GM12878 (cell line): ENCODE measurements around the gene ZNF418. TPM values are rescaled to one million over a fixed set of nuclear protein-coding genes. Genes with fewer than 3 reads are reported as not detected.

Source experiments
- ATAC-seq: fragments of 200-7000 bp; cut with Tn5 transposase; 3 replicates; pipeline ENCODE4 v1.9.1; 2020; ENCODE audit warnings: mild to moderate bottlenecking, moderate library complexity
- BruUV-seq: library from RNA; stranded (reverse); fragments of 400-500 nt; replicated peaks from 2 replicates; lab custom pipeline; 2021; lab: Mats Ljungman, UMichigan
- CTCF ChIA-PET: fragments of 300-600 bp; sonication (Branson Sonifier 250); formaldehyde crosslinking; extraction: SDS; loops from one replicate; lab custom pipeline; 2021; ENCODE audit warnings: inconsistent platforms; lab: Yijun Ruan, JAX
- POLR2A ChIA-PET: fragments of 350-600 bp; formaldehyde crosslinking; extraction: SDS; loops from one replicate; lab custom pipeline; 2021; ENCODE audit warnings: inconsistent platforms; lab: Charles Lee
- RAD21 ChIA-PET: fragments of 300-600 bp; sonication (Branson Sonifier 250); formaldehyde crosslinking; loops from one replicate; lab custom pipeline; 2023; ENCODE audit warnings: antibody characterized with exemption; ENCODE audit not compliant: unreplicated experiment; lab: Charles Lee
- SMC1A ChIA-PET: fragments of 300-600 bp; sonication (Branson Sonifier 250); formaldehyde crosslinking; loops from one replicate; lab custom pipeline; 2023; ENCODE audit not compliant: unreplicated experiment, uncharacterized antibody; lab: Charles Lee
- DNase-seq: peaks from one replicate; pipeline ENCODE4 v3.0.0-alpha.2; 2011; ENCODE audit warnings: low read depth, low spot score
- FAIRE-seq: peaks from 3 replicates; lab custom pipeline; 2011; peaks lifted over from hg19 to GRCh38; lab: Jason Lieb, UNC
- H2AFZ ChIP-seq: 2 replicates; pipeline ENCODE4 v1.6.0; 2011; ENCODE audit warnings: low read depth, low read length, control low read depth; ENCODE audit not compliant: control insufficient read depth
- H3K27ac ChIP-seq: 2 replicates; pipeline ENCODE4 v1.5.1; 2011; ENCODE audit warnings: control low read depth; ENCODE audit not compliant: control insufficient read depth, insufficient read depth
- H3K27me3 ChIP-seq, 2 experiments: replicated peaks in 1 of 2; 2 replicates each; pipeline versions ENCODE4 v1.6.0 to v1.6.1; 2011; ENCODE audit warnings: low read length in 1 of 2; ENCODE audit not compliant: control insufficient read depth in 2 of 2, insufficient read depth in 2 of 2
- H3K36me3 ChIP-seq, 2 experiments: 2 replicates each; pipeline ENCODE4 v1.5.1; 2011; ENCODE audit warnings: low read length in 1 of 2; ENCODE audit not compliant: control insufficient read depth in 2 of 2, insufficient read depth in 2 of 2
- H3K4me1 ChIP-seq: 2 replicates; pipeline ENCODE4 v1.6.1; 2011; ENCODE audit warnings: mild to moderate bottlenecking, low read length, moderate library complexity, mixed read lengths; ENCODE audit not compliant: control insufficient read depth, insufficient read depth
- H3K4me2 ChIP-seq: 2 replicates; pipeline ENCODE4 v1.6.0; 2011; ENCODE audit warnings: control low read depth; ENCODE audit not compliant: control insufficient read depth, insufficient read depth
- H3K4me3 ChIP-seq: fragments of 200-600 bp; sonication (generic); 2 replicates; pipeline ENCODE4 v1.5.1; 2016
- H3K79me2 ChIP-seq: 2 replicates; pipeline ENCODE4 v1.6.0; 2011; ENCODE audit warnings: low read length; ENCODE audit not compliant: control insufficient read depth, insufficient read depth
- H3K9ac ChIP-seq: 2 replicates; pipeline ENCODE4 v1.8.0; 2011; ENCODE audit warnings: low read length, control low read depth, mixed read lengths; ENCODE audit not compliant: control insufficient read depth, insufficient read depth
- H3K9me3 ChIP-seq: replicated peaks from 3 replicates; pipeline ENCODE4 v1.5.1; 2011; ENCODE audit warnings: mild to moderate bottlenecking, low read length; ENCODE audit not compliant: control insufficient read depth, insufficient read depth
- H4K20me1 ChIP-seq: 2 replicates; pipeline ENCODE4 v1.6.0; 2011; ENCODE audit not compliant: control insufficient read depth, insufficient read depth
- CREB1 ChIP-seq: IDR thresholded peaks from 2 replicates; pipeline ENCODE4 v1.6.1; 2012; ENCODE audit warnings: low read depth, mild to moderate bottlenecking, inconsistent platforms
- EED ChIP-seq: sonication (generic); IDR thresholded peaks from 2 replicates; pipeline ENCODE4 v1.6.1; 2016; ENCODE audit warnings: antibody characterized with exemption, low read depth
- HCFC1 ChIP-seq: fragments of 150-350 bp; IDR thresholded peaks from 2 replicates; pipeline ENCODE4 v1.6.1; 2014; ENCODE audit warnings: low read length
- JUND ChIP-seq: IDR thresholded peaks from 2 replicates; pipeline ENCODE4 v1.6.1; 2012; ENCODE audit warnings: low read depth, mild to moderate bottlenecking, low read length, improper control_type of control experiment, moderate library complexity
- MLLT1 ChIP-seq: fragments of 450-650 bp; IDR thresholded peaks from 2 replicates; pipeline ENCODE4 v1.6.1; 2016; ENCODE audit warnings: mild to moderate bottlenecking
- MYB ChIP-seq: fragments of 150-350 bp; IDR thresholded peaks from 2 replicates; pipeline ENCODE4 v1.6.1; 2014; ENCODE audit warnings: mild to moderate bottlenecking, low read depth, low read length, borderline replicate concordance
- MYC ChIP-seq: IDR thresholded peaks from 2 replicates; pipeline ENCODE4 v1.6.1; 2011; ENCODE audit warnings: mild to moderate bottlenecking, low read length, moderate library complexity, inconsistent platforms; ENCODE audit not compliant: insufficient read depth, insufficient replicate concordance, insufficient read length, severe bottlenecking
- NBN ChIP-seq: fragments of 450-650 bp; IDR thresholded peaks from 2 replicates; pipeline ENCODE4 v1.6.1; 2016
- NR2C1 ChIP-seq: fragments of 450-650 bp; IDR thresholded peaks from 2 replicates; pipeline ENCODE4 v1.6.1; 2017; ENCODE audit warnings: antibody characterized with exemption, mild to moderate bottlenecking, moderate library complexity
- NR2C2 ChIP-seq: IDR thresholded peaks from 2 replicates; pipeline ENCODE4 v1.6.1; 2011; ENCODE audit warnings: borderline replicate concordance, low read depth; ENCODE audit not compliant: control insufficient read depth, insufficient read length
- POLR2AphosphoS5 ChIP-seq: IDR thresholded peaks from 2 replicates; pipeline ENCODE4 v1.6.1; 2011; ENCODE audit warnings: mild to moderate bottlenecking, low read length, inconsistent platforms
- RCOR1 ChIP-seq: conservative IDR thresholded peaks from 2 replicates; pipeline ENCODE4 v1.6.1; 2012; ENCODE audit warnings: low read depth, low read length, improper control_type of control experiment
- TCF7 ChIP-seq: IDR thresholded peaks from 2 replicates; pipeline ENCODE4 v1.6.1; 2014; ENCODE audit warnings: antibody characterized with exemption, borderline replicate concordance
- YY1 ChIP-seq: IDR thresholded peaks from 2 replicates; pipeline ENCODE4 v1.6.1; 2011; ENCODE audit warnings: low read depth, mild to moderate bottlenecking, low read length
- WGBS: methylation state at CpG from one replicate; pipeline ENCODE4 v1.1.6; 2016; ENCODE audit warnings: low lambda C conversion rate; ENCODE audit not compliant: insufficient replicate concordance, insufficient coverage; ENCODE audit errors: missing lambda C conversion rate; 5-methylcytosine and 5-hydroxymethylcytosine counted together
- in situ Hi-C: fragments of 300-500 bp; cut with MboI; formaldehyde crosslinking; loops from 9 replicates; pipeline ENCODE4 v1.14.3; 2018; ENCODE audit warnings: mixed read lengths
- intact Hi-C: fragments of 100-400 bp; cut with micrococcal nuclease; formaldehyde crosslinking; loops from one replicate; pipeline ENCODE4 v1.14.2; 2022; ENCODE audit not compliant: unreplicated experiment
- polyA plus RNA-seq, 11 experiments: library from polyadenylated mRNA; depleted of rRNA in 4 of 11; unstranded in 6 of 11; stranded (reverse) in 5 of 11; fragments of >200 nt; fragmentation: Nextera tagmentation in 4 of 11; fragmentation: Illumina TruSeq in 1 of 11; extraction: Ambion mirVana in 4 of 11; extraction: Trizol in 1 of 11; gene quantifications; 1 replicate in 1 of 11; 2 replicates in 10 of 11; pipeline versions ENCODE4 v1.2.1 to v1.2.3, GENCODE V29; 2011 to 2016; ENCODE audit warnings: inconsistent platforms in 2 of 11, missing spikeins in 2 of 11, low read depth in 1 of 11
- total RNA-seq, 4 experiments: library from RNA; depleted of rRNA in 3 of 4; stranded (reverse); fragments of >200 nt in 3 of 4; fragmentation: Illumina TruSeq in 1 of 4; extraction: Trizol in 1 of 4; gene quantifications; 2 replicates each; pipeline versions ENCODE4 v1.2.1 to v1.2.3, GENCODE V29; 2013 to 2021

Gene ZNF418
- total and polyA plus RNA-seq, 10 of the 15 experiments (the other 5 are each of a cell fraction or from before 2014, with no cell fraction given) = 0.20 to 1.3 (median 0.59) TPM; not detected in 1

GRCh38 chr19:57949296-57949695 is 14.1 kb upstream of the ZNF418 start:
- 92% methylated on average over 24 of the region's 24 CpGs for WGBS

More at GRCh38 chr19:57949296-57949695, 14.1 kb upstream of the ZNF418 start:
- FAIRE-seq (no peak), ATAC-seq (no peak), DNase-seq (no peak)
- no peaks in the 10 kb centered on the region for H3K27me3 ChIP-seq
- no peak overlapping the region for H3K9ac ChIP-seq
- RAD21 ChIA-PET = no interaction called here
- CTCF ChIA-PET = no interaction called here
- POLR2A ChIA-PET = no interaction called here
- no TSS peak for BruUV-seq
- H3K4me2 ChIP-seq = no peak overlapping the region
- intact Hi-C loops (no loop called here), in situ Hi-C loops (no loop called here)
- no peak overlapping the region for H2AFZ ChIP-seq
- no peaks in the 10 kb centered on the region for H3K4me1 ChIP-seq
- no peaks in the 10 kb centered on the region for H4K20me1 ChIP-seq
- H3K27ac ChIP-seq = no peak overlapping the region
- SMC1A ChIA-PET = no interaction called here
- peaks cover 10% of the 10 kb centered on the region for H3K79me2 ChIP-seq
- no peak overlapping the region for H3K4me3 ChIP-seq
- no peaks in the 10 kb centered on the region for H3K36me3 ChIP-seq
- no peak for TF ChIP-seq JUND
- TF ChIP-seq HCFC1 = no peak
- TF ChIP-seq EED = no peak
- TF ChIP-seq YY1 = no peak
- no peak for TF ChIP-seq MLLT1
- no peak for TF ChIP-seq CREB1
- TF ChIP-seq MYC = no peak
- no peak for TF ChIP-seq NR2C2
- no peak for TF ChIP-seq POLR2AphosphoS5
- TF ChIP-seq TCF7 = no peak
- no peak for TF ChIP-seq NR2C1
- TF ChIP-seq NBN = no peak
- TF ChIP-seq RCOR1 = no peak
- no peak for TF ChIP-seq MYB
- peaks cover 10% of the 10 kb centered on the region; the same call in 2 of the 3 replicates for H3K9me3 ChIP-seq
